Endothelial cell (in vitro differentiated cells): ENCODE results near the gene NSUN6. TPM values are rescaled to one million over a fixed set of nuclear protein-coding genes. Genes with fewer than 3 reads are reported as not detected.
"Not testable (repeated sequence)": the region's sequence is repeated elsewhere in the genome, so short reads cannot be mapped to it uniquely, and the experiment has no call there.

Experiments
- DNase-seq: peaks from one replicate; pipeline ENCODE4 v3.0.0; 2021; ENCODE audit warnings: low spot score
- H3K27ac Mint-ChIP-seq: one replicate; pipeline ENCODE4 v1.8.0; 2021; ENCODE audit warnings: mixed read lengths, inconsistent platforms; ENCODE audit not compliant: unreplicated experiment
- H3K27me3 Mint-ChIP-seq: one replicate; pipeline ENCODE4 v1.8.0; 2021; ENCODE audit warnings: mild to moderate bottlenecking, moderate library complexity, mixed read lengths, inconsistent platforms; ENCODE audit not compliant: unreplicated experiment
- H3K36me3 Mint-ChIP-seq: one replicate; pipeline ENCODE4 v1.8.0; 2021; ENCODE audit warnings: mild to moderate bottlenecking, low read depth, mixed read lengths, inconsistent platforms; ENCODE audit not compliant: unreplicated experiment
- H3K4me1 Mint-ChIP-seq: one replicate; pipeline ENCODE4 v1.8.0; 2021; ENCODE audit warnings: mild to moderate bottlenecking, mixed read lengths, inconsistent platforms; ENCODE audit not compliant: unreplicated experiment
- H3K4me3 Mint-ChIP-seq: one replicate; pipeline ENCODE4 v1.8.0; 2021; ENCODE audit warnings: mild to moderate bottlenecking, mixed read lengths, inconsistent platforms; ENCODE audit not compliant: unreplicated experiment
- H3K9me3 Mint-ChIP-seq: one replicate; pipeline ENCODE4 v1.8.0; 2021; ENCODE audit warnings: mixed read lengths, inconsistent platforms; ENCODE audit not compliant: unreplicated experiment
- total RNA-seq: library from RNA; stranded (reverse); fragmentation: NEBNext Ultra II Directional; extraction: Animal tissue kit (Norgen Biotek cat#: 25700); gene quantifications from one replicate; pipeline ENCODE4 v1.2.1, GENCODE V29; 2021; ENCODE audit not compliant: unreplicated experiment
- TF ChIP-seq, protein P1 (sequence below): fragments of 200-600 bp; sonication (generic); IDR thresholded peaks from one replicate; pipeline ENCODE4 v1.5.0; 2021; ENCODE audit warnings: antibody characterized with exemption; ENCODE audit not compliant: unreplicated experiment

Gene NSUN6
- total RNA-seq, 1 donor from 2014 or later, result 11.6 TPM

DNA sequence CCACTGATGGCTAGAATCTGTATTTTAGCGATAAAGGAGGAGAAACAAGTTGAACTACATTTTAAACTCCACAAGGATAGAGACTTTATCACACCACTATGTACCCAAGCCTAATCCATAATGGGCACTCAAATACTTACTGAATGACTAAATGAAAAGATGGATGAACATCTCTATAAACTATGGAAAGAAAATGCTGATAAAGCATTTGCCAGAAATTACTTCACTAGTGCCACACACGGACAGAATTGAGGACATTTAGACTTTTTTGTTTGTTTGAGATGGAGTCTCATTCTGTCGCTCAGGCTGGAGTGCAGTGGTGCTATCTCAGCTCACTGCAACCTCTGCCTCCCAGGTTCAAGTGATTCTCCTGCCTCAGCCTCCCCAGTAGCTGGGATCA, 1.7 kb upstream of the NSUN6 start:
- TF ChIP-seq, protein P1, sequence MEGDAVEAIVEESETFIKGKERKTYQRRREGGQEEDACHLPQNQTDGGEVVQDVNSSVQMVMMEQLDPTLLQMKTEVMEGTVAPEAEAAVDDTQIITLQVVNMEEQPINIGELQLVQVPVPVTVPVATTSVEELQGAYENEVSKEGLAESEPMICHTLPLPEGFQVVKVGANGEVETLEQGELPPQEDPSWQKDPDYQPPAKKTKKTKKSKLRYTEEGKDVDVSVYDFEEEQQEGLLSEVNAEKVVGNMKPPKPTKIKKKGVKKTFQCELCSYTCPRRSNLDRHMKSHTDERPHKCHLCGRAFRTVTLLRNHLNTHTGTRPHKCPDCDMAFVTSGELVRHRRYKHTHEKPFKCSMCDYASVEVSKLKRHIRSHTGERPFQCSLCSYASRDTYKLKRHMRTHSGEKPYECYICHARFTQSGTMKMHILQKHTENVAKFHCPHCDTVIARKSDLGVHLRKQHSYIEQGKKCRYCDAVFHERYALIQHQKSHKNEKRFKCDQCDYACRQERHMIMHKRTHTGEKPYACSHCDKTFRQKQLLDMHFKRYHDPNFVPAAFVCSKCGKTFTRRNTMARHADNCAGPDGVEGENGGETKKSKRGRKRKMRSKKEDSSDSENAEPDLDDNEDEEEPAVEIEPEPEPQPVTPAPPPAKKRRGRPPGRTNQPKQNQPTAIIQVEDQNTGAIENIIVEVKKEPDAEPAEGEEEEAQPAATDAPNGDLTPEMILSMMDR, result no peak
- H3K36me3 Mint-ChIP-seq, result no peaks in the 10 kb centered on the region
- DNase-seq, result no peak
- H3K9me3 Mint-ChIP-seq, result no peaks in the 10 kb centered on the region
- no peak overlapping the region for H3K4me3 Mint-ChIP-seq
- peaks cover 6% of the 10 kb centered on the region for H3K4me1 Mint-ChIP-seq
- H3K27ac Mint-ChIP-seq, result no peak overlapping the region
- no peaks in the 10 kb centered on the region for H3K27me3 Mint-ChIP-seq

DNA sequence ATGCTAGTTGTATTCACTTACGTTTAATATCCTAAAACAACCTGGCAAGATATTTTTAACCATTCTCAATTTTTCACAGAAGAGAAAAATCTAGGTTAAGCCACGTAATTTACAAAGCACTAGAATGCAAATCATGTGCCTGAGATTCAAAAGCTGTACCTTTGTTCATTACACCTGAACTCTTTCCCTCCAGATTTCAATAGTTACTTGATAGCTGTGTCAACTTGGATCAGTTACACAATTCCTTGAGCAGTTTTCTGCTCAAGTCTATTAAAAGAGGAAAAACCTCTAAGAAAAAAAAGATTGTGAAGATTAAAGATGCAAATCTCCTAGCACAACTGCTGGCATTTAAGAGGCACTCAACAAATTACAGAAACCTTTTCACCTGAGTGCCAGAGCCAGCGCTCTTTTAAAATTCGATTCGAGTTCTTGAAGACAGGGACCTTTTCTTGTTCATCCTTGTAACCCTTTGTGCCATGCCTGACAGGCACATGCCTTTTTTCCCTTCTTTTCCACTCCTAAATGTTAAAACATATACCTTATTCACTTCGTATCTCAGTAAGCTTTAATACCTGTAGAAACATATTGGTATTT, 886 bp downstream of the NSUN6 start:
- peak overlapping the region; percentile 96 for H3K4me3 Mint-ChIP-seq
- no peaks in the 10 kb centered on the region for H3K9me3 Mint-ChIP-seq
- TF ChIP-seq, protein P1, result no peak
- no peaks in the 10 kb centered on the region for H3K36me3 Mint-ChIP-seq
- peak overlapping the region; percentile 67 for H3K27ac Mint-ChIP-seq
- H3K4me1 Mint-ChIP-seq, result peaks cover 6% of the 10 kb centered on the region
- no peaks in the 10 kb centered on the region for H3K27me3 Mint-ChIP-seq
- no peak for DNase-seq

DNA sequence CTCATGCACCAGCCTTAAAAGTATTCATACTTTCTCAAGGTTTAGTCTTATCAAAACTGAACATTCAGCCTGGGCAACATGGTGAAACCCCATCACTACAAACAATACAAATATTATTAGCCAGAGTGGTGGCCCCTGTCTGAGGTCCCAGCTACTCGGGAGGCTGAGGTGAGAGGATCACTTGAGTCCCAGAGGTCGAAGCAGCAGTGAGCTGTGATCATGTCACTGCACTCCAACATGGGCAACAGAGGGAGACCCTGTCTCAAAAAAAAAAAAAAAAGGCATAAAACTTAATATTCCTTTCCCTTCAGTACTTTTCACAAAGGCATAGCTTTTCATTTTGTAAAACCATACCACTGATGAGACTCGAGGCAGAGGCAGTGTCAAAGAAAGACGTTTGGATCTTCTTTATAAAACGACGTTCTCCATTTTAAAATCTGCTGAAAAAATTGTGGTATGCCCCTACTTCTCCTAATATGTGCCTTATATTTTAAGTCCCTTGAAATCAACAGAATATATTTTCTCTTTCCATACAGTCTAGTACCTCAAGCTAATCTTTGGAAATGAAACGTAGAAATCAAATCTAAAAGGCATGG, 1.9 kb downstream of the NSUN6 start:
- Mint-ChIP-seq H3K27me3 (no peaks in the 10 kb centered on the region), H3K4me3 (no peak overlapping the region), H3K4me1 (peaks cover 6% of the 10 kb centered on the region), H3K9me3 (no peaks in the 10 kb centered on the region), H3K36me3 (no peaks in the 10 kb centered on the region), H3K27ac (no peak overlapping the region)
- TF ChIP-seq, protein P1, result no peak
- no peak for DNase-seq

DNA sequence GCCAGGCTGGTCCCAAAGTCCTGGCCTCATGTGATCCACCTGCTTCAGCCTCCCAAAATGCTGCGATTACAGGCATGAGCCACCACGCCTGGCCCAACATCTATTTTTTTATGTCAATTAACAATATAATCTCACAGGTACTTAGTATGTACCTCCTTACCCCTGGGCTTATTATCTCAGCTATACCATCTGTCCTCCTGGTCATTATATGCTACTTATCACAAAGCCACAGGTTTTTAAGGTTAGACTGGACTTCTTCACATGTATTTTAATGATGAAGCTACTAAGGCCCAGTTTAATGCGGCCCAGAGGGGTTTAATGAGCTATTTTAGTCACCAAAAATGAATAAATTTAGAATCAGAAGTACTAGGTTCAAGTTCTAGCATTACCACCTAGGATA, 3.4 kb downstream of the NSUN6 start:
- TF ChIP-seq, protein P1, result no peak
- Mint-ChIP-seq H3K4me3 (no peak overlapping the region), H3K36me3 (no peaks in the 10 kb centered on the region), H3K27ac (no peak overlapping the region), H3K9me3 (no peaks in the 10 kb centered on the region), H3K4me1 (peaks cover 6% of the 10 kb centered on the region), H3K27me3 (no peaks in the 10 kb centered on the region)
- no peak for DNase-seq

DNA sequence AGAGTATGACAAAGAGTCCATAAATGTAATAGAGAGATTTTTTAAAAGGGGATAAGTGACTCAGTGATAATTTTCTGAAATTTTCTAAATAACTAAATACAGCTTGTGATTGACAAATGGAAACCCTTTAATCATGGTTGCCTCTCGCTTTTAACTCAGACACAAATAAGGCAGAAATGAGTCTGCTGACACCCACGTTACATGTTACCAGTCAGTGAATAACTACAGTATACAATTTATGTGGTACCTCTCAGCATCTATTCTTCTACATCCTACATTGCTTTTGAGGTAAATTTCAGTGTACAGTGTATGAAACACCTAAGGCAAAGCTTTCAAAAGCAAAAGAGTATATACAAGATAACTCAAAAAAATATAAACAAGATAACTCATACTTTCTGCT, 4.2 kb downstream of the NSUN6 start:
- TF ChIP-seq, protein P1, result no peak
- Mint-ChIP-seq H3K27ac (no peak overlapping the region), H3K9me3 (no peaks in the 10 kb centered on the region), H3K27me3 (no peaks in the 10 kb centered on the region), H3K36me3 (no peaks in the 10 kb centered on the region), H3K4me3 (no peak overlapping the region), H3K4me1 (peaks cover 6% of the 10 kb centered on the region)
- DNase-seq, result no peak

DNA sequence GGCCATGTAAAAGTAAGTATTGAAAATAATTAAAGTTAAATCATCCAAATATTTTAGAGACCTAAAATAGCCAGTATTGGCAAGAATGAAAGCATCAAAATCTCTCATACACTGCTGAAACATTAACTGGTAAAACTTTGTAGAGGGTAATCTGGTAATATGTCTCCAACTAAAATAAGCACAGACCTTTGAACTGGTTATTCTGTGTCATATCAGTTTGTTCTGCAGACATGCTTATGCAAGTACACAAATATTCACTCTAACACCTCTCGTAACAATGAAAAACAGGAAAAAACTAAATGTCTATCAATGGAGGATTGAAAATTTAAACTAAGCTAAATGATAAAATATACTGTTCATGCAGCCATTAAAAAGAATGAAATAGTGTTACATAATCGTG, 11.7 kb downstream of the NSUN6 start:
- not testable (repeated sequence) for H3K36me3 Mint-ChIP-seq, DNase-seq, H3K4me1 Mint-ChIP-seq, H3K27ac Mint-ChIP-seq, H3K27me3 Mint-ChIP-seq, H3K9me3 Mint-ChIP-seq, H3K4me3 Mint-ChIP-seq

DNA sequence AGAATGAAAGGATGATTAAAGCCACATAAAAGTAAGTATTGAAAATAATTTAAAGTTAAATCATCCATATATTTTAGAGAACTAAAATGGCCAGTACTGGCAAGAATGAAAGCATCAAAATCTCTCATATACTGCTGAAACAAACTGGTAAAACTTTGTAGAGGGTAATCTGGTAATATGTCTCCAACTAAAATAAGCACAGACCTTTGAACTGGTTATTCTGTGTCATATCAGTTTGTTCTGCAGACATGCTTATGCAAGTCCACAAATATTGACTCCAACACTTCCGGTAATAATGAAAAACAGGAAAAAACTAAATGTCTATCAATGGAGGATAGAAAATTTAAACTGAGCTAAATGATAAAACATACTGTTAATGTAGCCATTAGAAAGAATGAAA, 14.0 kb downstream of the NSUN6 start:
- not testable (repeated sequence) for H3K4me1 Mint-ChIP-seq, H3K4me3 Mint-ChIP-seq

More for the DNA sequence above, 14.0 kb downstream of the NSUN6 start:
- H3K9me3 Mint-ChIP-seq, DNase-seq, H3K27ac Mint-ChIP-seq, H3K36me3 Mint-ChIP-seq, H3K27me3 Mint-ChIP-seq: not testable (repeated sequence)
